ENCODE results near the gene TRPC4.

The TRPC4 gene

DNA sequence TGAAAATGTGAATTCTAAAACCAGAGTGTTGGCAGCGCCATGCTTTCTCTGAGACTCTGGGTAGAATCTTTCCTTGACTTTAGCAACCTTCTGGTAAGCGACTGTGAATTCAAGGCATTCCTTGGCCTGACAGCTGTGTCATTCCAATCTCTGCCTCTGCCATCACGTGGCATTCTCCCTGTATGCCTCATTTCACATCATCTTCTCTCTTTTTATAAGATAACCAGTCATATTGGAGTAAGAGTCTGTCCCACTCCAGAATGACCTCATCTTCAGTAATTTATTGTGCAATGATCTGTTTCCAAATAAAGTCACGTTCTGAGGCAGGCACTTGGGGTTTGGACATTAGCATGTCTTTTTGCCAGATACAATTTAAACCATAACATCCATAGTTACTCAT lies 167.6 kb downstream of the TRPC4 start:
- H3K27ac ChIP-seq (ENCODE audit: low read depth, low read length): no peak overlapping the region
- H3K9ac ChIP-seq (ENCODE audit: low read depth in 1 of 2, low read length in 2 of 2): no peak overlapping the region
- no peaks in the 10 kb centered on the region for H3K27me3 ChIP-seq (ENCODE audit: control insufficient read depth in 1 of 2, insufficient read depth in 2 of 2, low read length in 2 of 2)
- H3K36me3 ChIP-seq (ENCODE audit: control insufficient read depth in 1 of 2, insufficient read depth in 2 of 2, low read length in 2 of 2): no peaks in the 10 kb centered on the region
- no peaks in the 10 kb centered on the region for H3K9me3 ChIP-seq (ENCODE audit: control insufficient read depth in 1 of 2, low read length in 2 of 2)
- H3K4me1 ChIP-seq (ENCODE audit: control insufficient read depth in 1 of 2, insufficient read depth in 2 of 2, low read length in 2 of 2): no peaks in the 10 kb centered on the region
- H3K4me3 ChIP-seq (ENCODE audit: low read depth in 1 of 2, low read length in 2 of 2): no peak overlapping the region

- H3K9ac ChIP-seq (ENCODE audit: low read depth in 1 of 2, low read length in 2 of 2): no peak overlapping the region
- H3K27ac ChIP-seq (ENCODE audit: low read depth, low read length): no peak overlapping the region
- no peaks in the 10 kb centered on the region for H3K27me3 ChIP-seq (ENCODE audit: control insufficient read depth in 1 of 2, insufficient read depth in 2 of 2, low read length in 2 of 2)
- H3K36me3 ChIP-seq (ENCODE audit: control insufficient read depth in 1 of 2, insufficient read depth in 2 of 2, low read length in 2 of 2): no peaks in the 10 kb centered on the region
- no peak overlapping the region for H3K4me3 ChIP-seq (ENCODE audit: low read depth in 1 of 2, low read length in 2 of 2)
- no peaks in the 10 kb centered on the region for H3K9me3 ChIP-seq (ENCODE audit: control insufficient read depth in 1 of 2, low read length in 2 of 2)
- no peaks in the 10 kb centered on the region for H3K4me1 ChIP-seq (ENCODE audit: control insufficient read depth in 1 of 2, insufficient read depth in 2 of 2, low read length in 2 of 2)
Measured at GRCh38 chr13:37701306-37701705, 168.3 kb downstream of the TRPC4 start.

- H3K4me3 ChIP-seq (ENCODE audit: low read depth in 1 of 2, low read length in 2 of 2): no peak overlapping the region
- H3K36me3 ChIP-seq (ENCODE audit: control insufficient read depth in 1 of 2, insufficient read depth in 2 of 2, low read length in 2 of 2): no peaks in the 10 kb centered on the region
- H3K9ac ChIP-seq (ENCODE audit: low read depth in 1 of 2, low read length in 2 of 2): no peak overlapping the region
- no peaks in the 10 kb centered on the region for H3K9me3 ChIP-seq (ENCODE audit: control insufficient read depth in 1 of 2, low read length in 2 of 2)
- H3K27ac ChIP-seq (ENCODE audit: low read depth, low read length): no peak overlapping the region
- H3K27me3 ChIP-seq (ENCODE audit: control insufficient read depth in 1 of 2, insufficient read depth in 2 of 2, low read length in 2 of 2): no peaks in the 10 kb centered on the region
- no peaks in the 10 kb centered on the region for H3K4me1 ChIP-seq (ENCODE audit: control insufficient read depth in 1 of 2, insufficient read depth in 2 of 2, low read length in 2 of 2)
Measured at GRCh38 chr13:37700887-37701286, 168.7 kb downstream of the TRPC4 start.

DNA sequence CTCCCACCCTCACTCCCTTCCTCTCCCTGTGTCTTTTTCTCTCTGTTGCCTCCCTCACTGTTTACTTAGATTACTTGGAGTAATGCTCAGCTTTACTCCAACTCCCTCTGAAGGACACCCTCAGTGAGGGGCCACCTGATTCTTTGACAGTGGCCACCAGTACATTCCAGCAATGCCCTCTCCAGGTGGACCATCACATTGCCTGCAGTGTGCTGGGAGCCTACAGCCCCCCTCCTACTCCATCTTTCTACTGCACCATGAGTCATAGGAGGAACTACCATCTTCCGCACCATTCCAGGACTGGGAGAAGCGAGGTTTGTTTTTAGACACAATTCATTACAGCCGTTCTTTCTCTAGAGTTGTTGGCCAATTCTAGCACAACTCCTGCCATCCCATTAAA lies 174.4 kb downstream of the TRPC4 start:
- H3K36me3 ChIP-seq (ENCODE audit: control insufficient read depth in 1 of 2, insufficient read depth in 2 of 2, low read length in 2 of 2): no peaks in the 10 kb centered on the region
- H3K4me1 ChIP-seq (ENCODE audit: control insufficient read depth in 1 of 2, insufficient read depth in 2 of 2, low read length in 2 of 2): no peaks in the 10 kb centered on the region
- no peak overlapping the region for H3K4me3 ChIP-seq (ENCODE audit: low read depth in 1 of 2, low read length in 2 of 2)
- no peaks in the 10 kb centered on the region for H3K9me3 ChIP-seq (ENCODE audit: control insufficient read depth in 1 of 2, low read length in 2 of 2)
- H3K9ac ChIP-seq (ENCODE audit: low read depth in 1 of 2, low read length in 2 of 2): no peak overlapping the region
- H3K27me3 ChIP-seq (ENCODE audit: control insufficient read depth in 1 of 2, insufficient read depth in 2 of 2, low read length in 2 of 2): no peaks in the 10 kb centered on the region
- H3K27ac ChIP-seq (ENCODE audit: low read depth, low read length): no peak overlapping the region

GRCh38 chr13:37690361-37690760 lies 179.2 kb downstream of the TRPC4 start:
- no peaks in the 10 kb centered on the region for H3K36me3 ChIP-seq (ENCODE audit: control insufficient read depth in 1 of 2, insufficient read depth in 2 of 2, low read length in 2 of 2)
- no peaks in the 10 kb centered on the region for H3K9me3 ChIP-seq (ENCODE audit: control insufficient read depth in 1 of 2, low read length in 2 of 2)
- H3K27ac ChIP-seq (ENCODE audit: low read depth, low read length): no peak overlapping the region
- no peaks in the 10 kb centered on the region for H3K27me3 ChIP-seq (ENCODE audit: control insufficient read depth in 1 of 2, insufficient read depth in 2 of 2, low read length in 2 of 2)
- no peak overlapping the region for H3K4me3 ChIP-seq (ENCODE audit: low read depth in 1 of 2, low read length in 2 of 2)
- H3K9ac ChIP-seq (ENCODE audit: low read depth in 1 of 2, low read length in 2 of 2): no peak overlapping the region
- no peaks in the 10 kb centered on the region for H3K4me1 ChIP-seq (ENCODE audit: control insufficient read depth in 1 of 2, insufficient read depth in 2 of 2, low read length in 2 of 2)

DNA sequence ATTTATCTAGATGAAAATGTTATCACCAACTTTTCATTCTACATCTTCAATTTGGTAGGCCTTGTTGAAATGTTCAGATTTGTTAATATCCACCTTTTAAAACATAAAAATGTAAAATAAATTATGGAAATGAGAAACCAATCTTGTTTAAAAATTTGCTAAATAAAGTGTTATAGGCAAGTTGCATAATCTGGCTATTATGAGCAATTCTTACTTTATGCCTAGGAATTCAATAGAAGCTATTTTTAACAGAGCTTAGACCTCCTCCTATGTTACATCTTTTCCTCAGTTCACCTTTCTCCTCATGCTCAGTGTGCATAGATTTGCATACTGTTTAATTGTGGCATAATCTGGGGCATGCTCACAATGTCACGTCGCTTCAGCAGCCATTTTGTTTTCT lies 183.1 kb downstream of the TRPC4 start:
- H3K4me3 ChIP-seq (ENCODE audit: low read depth in 1 of 2, low read length in 2 of 2): no peak overlapping the region
- no peak overlapping the region for H3K9ac ChIP-seq (ENCODE audit: low read depth in 1 of 2, low read length in 2 of 2)
- no peak overlapping the region for H3K27ac ChIP-seq (ENCODE audit: low read depth, low read length)
- H3K9me3 ChIP-seq (ENCODE audit: control insufficient read depth in 1 of 2, low read length in 2 of 2): no peaks in the 10 kb centered on the region
- H3K36me3 ChIP-seq (ENCODE audit: control insufficient read depth in 1 of 2, insufficient read depth in 2 of 2, low read length in 2 of 2): no peaks in the 10 kb centered on the region
- H3K4me1 ChIP-seq (ENCODE audit: control insufficient read depth in 1 of 2, insufficient read depth in 2 of 2, low read length in 2 of 2): no peaks in the 10 kb centered on the region
- H3K27me3 ChIP-seq (ENCODE audit: control insufficient read depth in 1 of 2, insufficient read depth in 2 of 2, low read length in 2 of 2): no peaks in the 10 kb centered on the region

GRCh38 chr13:37685206-37685605 lies 184.4 kb downstream of the TRPC4 start:
- H3K27me3 ChIP-seq (ENCODE audit: control insufficient read depth in 1 of 2, insufficient read depth in 2 of 2, low read length in 2 of 2): no peaks in the 10 kb centered on the region
- no peak overlapping the region for H3K27ac ChIP-seq (ENCODE audit: low read depth, low read length)

DNA sequence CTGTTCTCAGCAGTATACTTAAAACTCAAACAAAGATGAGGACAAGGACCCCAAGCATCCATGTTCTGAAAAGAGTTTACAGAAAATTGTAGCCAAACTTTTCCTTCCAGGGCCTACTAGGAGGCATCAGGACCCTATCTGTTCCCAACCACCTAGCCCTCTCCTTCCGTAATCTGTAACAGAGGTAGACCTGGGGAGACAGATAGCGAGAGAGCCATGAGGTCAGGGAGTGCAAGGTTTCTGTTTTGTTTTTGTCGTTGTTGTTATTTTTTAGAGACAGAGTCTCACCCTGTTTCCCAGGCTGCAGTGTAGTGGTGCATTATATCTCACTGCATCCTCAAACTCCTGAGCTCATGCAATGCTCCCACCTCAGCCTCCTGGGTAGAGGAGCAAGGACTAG lies 187.1 kb downstream of the TRPC4 start:
- Histone ChIP-seq H3K27ac (ENCODE audit: low read depth, low read length) (no peak overlapping the region), H3K9me3 (ENCODE audit: control insufficient read depth in 1 of 2, low read length in 2 of 2) (no peaks in the 10 kb centered on the region), H3K4me1 (ENCODE audit: control insufficient read depth in 1 of 2, insufficient read depth in 2 of 2, low read length in 2 of 2) (no peaks in the 10 kb centered on the region), H3K4me3 (ENCODE audit: low read depth in 1 of 2, low read length in 2 of 2) (no peak overlapping the region), H3K36me3 (ENCODE audit: control insufficient read depth in 1 of 2, insufficient read depth in 2 of 2, low read length in 2 of 2) (no peaks in the 10 kb centered on the region), H3K9ac (ENCODE audit: low read depth in 1 of 2, low read length in 2 of 2) (no peak overlapping the region), H3K27me3 (ENCODE audit: control insufficient read depth in 1 of 2, insufficient read depth in 2 of 2, low read length in 2 of 2) (no peaks in the 10 kb centered on the region)

More at GRCh38 chr13:37685206-37685605, 184.4 kb downstream of the TRPC4 start:
- Histone ChIP-seq H3K4me3 (ENCODE audit: low read depth in 1 of 2, low read length in 2 of 2) (no peak overlapping the region), H3K9me3 (ENCODE audit: control insufficient read depth in 1 of 2, low read length in 2 of 2) (no peaks in the 10 kb centered on the region), H3K36me3 (ENCODE audit: control insufficient read depth in 1 of 2, insufficient read depth in 2 of 2, low read length in 2 of 2) (no peaks in the 10 kb centered on the region), H3K9ac (ENCODE audit: low read depth in 1 of 2, low read length in 2 of 2) (no peak overlapping the region), H3K4me1 (ENCODE audit: control insufficient read depth in 1 of 2, insufficient read depth in 2 of 2, low read length in 2 of 2) (no peaks in the 10 kb centered on the region)

DNA sequence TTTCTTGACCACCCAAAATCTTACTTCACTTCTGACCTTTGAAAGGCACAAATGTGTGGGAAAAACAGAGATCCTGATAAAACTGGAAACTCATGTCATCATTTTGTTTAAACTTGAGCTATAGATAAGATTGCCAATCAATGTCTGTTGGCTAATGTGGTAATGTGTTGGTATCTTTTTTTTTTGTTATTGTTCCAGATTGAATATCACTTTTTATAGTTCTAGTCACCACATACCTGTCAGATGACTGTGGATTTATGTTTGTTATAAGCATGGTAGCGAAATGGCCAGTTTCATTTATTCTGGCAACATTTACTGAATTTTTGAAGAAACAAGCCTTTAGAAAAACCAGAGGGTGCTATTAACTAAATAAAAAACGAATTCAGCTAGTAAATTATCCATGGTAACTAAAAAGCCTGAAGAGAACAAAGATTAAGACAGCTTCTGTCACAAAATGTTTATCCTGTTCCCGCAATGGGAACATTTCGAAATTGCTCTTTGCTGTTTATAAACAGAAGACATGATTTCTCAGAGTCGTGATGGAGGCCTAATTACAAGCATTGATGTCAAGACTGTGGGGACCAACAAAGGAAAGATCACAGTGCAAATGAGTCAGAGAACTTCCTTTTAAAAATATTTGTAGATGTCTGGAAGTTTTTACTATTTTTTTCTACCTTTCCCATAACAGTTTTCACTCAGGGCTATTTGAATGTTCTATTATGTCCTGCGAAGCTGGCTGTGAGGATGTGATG lies 188.1 kb downstream of the TRPC4 start:
- H3K9ac ChIP-seq (ENCODE audit: low read depth in 1 of 2, low read length in 2 of 2): no peak overlapping the region
- no peak overlapping the region for H3K4me3 ChIP-seq (ENCODE audit: low read depth in 1 of 2, low read length in 2 of 2)
- H3K4me1 ChIP-seq (ENCODE audit: control insufficient read depth in 1 of 2, insufficient read depth in 2 of 2, low read length in 2 of 2): no peaks in the 10 kb centered on the region
- no peaks in the 10 kb centered on the region for H3K36me3 ChIP-seq (ENCODE audit: control insufficient read depth in 1 of 2, insufficient read depth in 2 of 2, low read length in 2 of 2)
- no peaks in the 10 kb centered on the region for H3K27me3 ChIP-seq (ENCODE audit: control insufficient read depth in 1 of 2, insufficient read depth in 2 of 2, low read length in 2 of 2)
- H3K27ac ChIP-seq (ENCODE audit: low read depth, low read length): no peak overlapping the region
- H3K9me3 ChIP-seq (ENCODE audit: control insufficient read depth in 1 of 2, low read length in 2 of 2): no peaks in the 10 kb centered on the region

DNA sequence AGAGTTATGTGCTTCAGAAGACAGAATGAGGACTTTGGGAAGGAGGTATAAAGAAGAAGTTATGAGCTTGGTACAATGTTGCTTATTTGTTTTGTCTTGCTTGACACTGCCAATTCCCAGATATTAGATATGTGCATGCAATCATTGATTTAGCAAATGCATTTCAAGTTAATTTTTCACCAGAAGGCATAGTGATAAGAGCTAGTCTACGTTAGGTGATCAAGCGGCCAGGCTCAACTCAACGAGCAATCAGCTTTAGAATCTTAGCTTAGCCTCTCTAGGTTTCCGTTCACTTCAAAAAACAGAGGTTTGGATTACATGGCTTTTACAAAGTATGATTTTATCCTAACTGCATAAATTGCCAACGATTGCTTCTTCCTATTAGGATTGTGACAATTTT lies 189.4 kb downstream of the TRPC4 start:
- H3K36me3 ChIP-seq (ENCODE audit: control insufficient read depth in 1 of 2, insufficient read depth in 2 of 2, low read length in 2 of 2): no peaks in the 10 kb centered on the region
- no peak overlapping the region for H3K4me3 ChIP-seq (ENCODE audit: low read depth in 1 of 2, low read length in 2 of 2)
- H3K27ac ChIP-seq (ENCODE audit: low read depth, low read length): no peak overlapping the region
- H3K27me3 ChIP-seq (ENCODE audit: control insufficient read depth in 1 of 2, insufficient read depth in 2 of 2, low read length in 2 of 2): no peaks in the 10 kb centered on the region
- H3K4me1 ChIP-seq (ENCODE audit: control insufficient read depth in 1 of 2, insufficient read depth in 2 of 2, low read length in 2 of 2): no peaks in the 10 kb centered on the region
- H3K9ac ChIP-seq (ENCODE audit: low read depth in 1 of 2, low read length in 2 of 2): no peak overlapping the region
- H3K9me3 ChIP-seq (ENCODE audit: control insufficient read depth in 1 of 2, low read length in 2 of 2): no peaks in the 10 kb centered on the region

- Histone ChIP-seq H3K4me3 (ENCODE audit: low read depth in 1 of 2, low read length in 2 of 2) (no peak overlapping the region), H3K36me3 (ENCODE audit: control insufficient read depth in 1 of 2, insufficient read depth in 2 of 2, low read length in 2 of 2) (no peaks in the 10 kb centered on the region), H3K27ac (ENCODE audit: low read depth, low read length) (no peak overlapping the region), H3K9ac (ENCODE audit: low read depth in 1 of 2, low read length in 2 of 2) (no peak overlapping the region), H3K4me1 (ENCODE audit: control insufficient read depth in 1 of 2, insufficient read depth in 2 of 2, low read length in 2 of 2) (no peaks in the 10 kb centered on the region), H3K9me3 (ENCODE audit: control insufficient read depth in 1 of 2, low read length in 2 of 2) (no peaks in the 10 kb centered on the region), H3K27me3 (ENCODE audit: control insufficient read depth in 1 of 2, insufficient read depth in 2 of 2, low read length in 2 of 2) (no peaks in the 10 kb centered on the region)
Measured at GRCh38 chr13:37679043-37679442, 190.5 kb downstream of the TRPC4 start.

Measured in duodenal mucosa (tissue), 2 donors.